ENCODE data around the gene ZNF366.
A peak's percentile ranks its signal among the peaks of the same experiment; 100 is the strongest.

ZNF366 gene

GRCh38 chr5:72464071-72464470 is 43.1 kb downstream of the ZNF366 start:
- intact Hi-C loops (cut with DNase I; ENCODE audit: low total_unique reads), result no loop called here

GRCh38 chr5:72463449-72464052 is 43.7 kb downstream of the ZNF366 start:
- Histone ChIP-seq H3K27ac (no peak overlapping the region), H3K4me1 (peaks cover 0 to 46% (median 23%) of the 10 kb centered on the region in 4 donors), H3K9me3 (no peaks in the 10 kb centered on the region), H3K36me3 (no peaks in the 10 kb centered on the region), H3K4me3 (no peak overlapping the region), H3K27me3 (no peaks in the 10 kb centered on the region)
- intact Hi-C loops (cut with DNase I; ENCODE audit: low total_unique reads), result no loop called here
- no peak for TF ChIP-seq CTCF (IDR thresholded peaks at IDR 0.05)
- no peak for DNase-seq

More at GRCh38 chr5:72464071-72464470, 43.1 kb downstream of the ZNF366 start:
- peaks cover 0 to 41% (median 18%) of the 10 kb centered on the region in 4 donors for H3K4me1 ChIP-seq
- H3K4me3 ChIP-seq, result no peak overlapping the region
- H3K36me3 ChIP-seq, result no peaks in the 10 kb centered on the region
- H3K27me3 ChIP-seq, result no peaks in the 10 kb centered on the region
- TF ChIP-seq CTCF (IDR thresholded peaks at IDR 0.05), result no peak
- no peaks in the 10 kb centered on the region for H3K9me3 ChIP-seq
- no peak overlapping the region for H3K27ac ChIP-seq
- no peak for DNase-seq

- H3K9me3 ChIP-seq, result no peaks in the 10 kb centered on the region
- no peaks in the 10 kb centered on the region for H3K27me3 ChIP-seq
- intact Hi-C loops (cut with DNase I; ENCODE audit: low total_unique reads), result no loop called here
- no peak for TF ChIP-seq CTCF (IDR thresholded peaks at IDR 0.05)
- no peaks in the 10 kb centered on the region for H3K36me3 ChIP-seq
- no peak for DNase-seq
- H3K27ac ChIP-seq, result no peak overlapping the region
- no peak overlapping the region for H3K4me3 ChIP-seq
- peaks cover 0 to 19% (median 15%) of the 10 kb centered on the region in 4 donors for H3K4me1 ChIP-seq
Measured at GRCh38 chr5:72460413-72460812, 46.8 kb downstream of the ZNF366 start.

- intact Hi-C loops (cut with DNase I; ENCODE audit: low total_unique reads), result no loop called here
- no peaks in the 10 kb centered on the region for H3K36me3 ChIP-seq
- H3K4me3 ChIP-seq, result no peak overlapping the region
- no peak for DNase-seq
- H3K27ac ChIP-seq, result peak overlapping the region in 1 of 2 donors; percentile 59
- H3K4me1 ChIP-seq, result peaks cover 0 to 21% (median 16%) of the 10 kb centered on the region in 4 donors
- no peaks in the 10 kb centered on the region for H3K9me3 ChIP-seq
- no peak for TF ChIP-seq CTCF (IDR thresholded peaks at IDR 0.05)
- no peaks in the 10 kb centered on the region for H3K27me3 ChIP-seq
Measured at GRCh38 chr5:72459913-72460312, 47.3 kb downstream of the ZNF366 start.

- no peak for TF ChIP-seq CTCF (IDR thresholded peaks at IDR 0.05)
- no peaks in the 10 kb centered on the region for H3K27me3 ChIP-seq
- no peaks in the 10 kb centered on the region for H3K36me3 ChIP-seq
- intact Hi-C loops (cut with DNase I; ENCODE audit: low total_unique reads), result no loop called here
- peaks cover 0 to 29% (median 19%) of the 10 kb centered on the region in 4 donors for H3K4me1 ChIP-seq
- peak overlapping the region; percentile 37 to 59 for H3K27ac ChIP-seq
- no peak for DNase-seq
- H3K9me3 ChIP-seq, result no peaks in the 10 kb centered on the region
- no peak overlapping the region for H3K4me3 ChIP-seq
Measured at GRCh38 chr5:72459089-72459661, 48.0 kb downstream of the ZNF366 start.
